Naive thymus-derived CD8-positive, alpha-beta T cell (primary cell): ENCODE data around the gene PDE4D. TPM values are rescaled to one million over a fixed set of nuclear protein-coding genes. Genes with fewer than 3 reads are reported as not detected.

Source experiments
- ATAC-seq, 2 donors: fragments of 150-1000 bp; cut with Tn5 transposase in 1 of 2; sonication (Bioruptor Pico), chemical (Tn5 transposase) in 1 of 2; 1 replicate in 1 of 2; 2 replicates in 1 of 2; pipeline ENCODE4 v1.10.0; 2021; ENCODE audit warnings: mild to moderate bottlenecking in 2 of 2, moderate library complexity in 2 of 2
- POLR2A ChIA-PET: fragments of 350-600 bp; sonication (Branson Sonifier 250); formaldehyde crosslinking; loops from one replicate; lab custom pipeline; 2021; ENCODE audit warnings: antibody characterized with exemption; lab: Charles Lee
- DNase-seq, 10 donors: peaks; one replicate each; pipeline versions ENCODE4 v3.0.0 to v3.0.0-alpha.2; 2020 to 2022
- H3K27ac Mint-ChIP-seq, 10 donors: one replicate each; pipeline ENCODE4 v1.8.0; 2020 to 2022; ENCODE audit warnings: mild to moderate bottlenecking in 10 of 10, mixed read lengths in 10 of 10, moderate library complexity in 4 of 10, inconsistent platforms in 1 of 10
- H3K27me3 Mint-ChIP-seq, 5 donors: one replicate each; pipeline ENCODE4 v1.8.0; 2021 to 2022; ENCODE audit warnings: mixed read lengths in 5 of 5
- H3K36me3 Mint-ChIP-seq, 3 donors: one replicate each; pipeline ENCODE4 v1.8.0; 2020 to 2022; ENCODE audit warnings: mixed read lengths in 3 of 3, mild to moderate bottlenecking in 2 of 3, inconsistent platforms in 1 of 3
- H3K4me1 Mint-ChIP-seq, 4 donors: one replicate each; pipeline ENCODE4 v1.8.0; 2021 to 2022; ENCODE audit warnings: mixed read lengths in 4 of 4
- H3K4me3 Mint-ChIP-seq, 10 donors: one replicate each; pipeline ENCODE4 v1.8.0; 2020 to 2022; ENCODE audit warnings: mild to moderate bottlenecking in 10 of 10, mixed read lengths in 10 of 10, moderate library complexity in 6 of 10, inconsistent platforms in 1 of 10
- H3K9me3 Mint-ChIP-seq, 9 donors: one replicate each; pipeline ENCODE4 v1.8.0; 2020 to 2022; ENCODE audit warnings: mixed read lengths in 9 of 9, mild to moderate bottlenecking in 3 of 9, inconsistent platforms in 1 of 9, moderate library complexity in 1 of 9
- polyA plus RNA-seq, 3 donors: library from polyadenylated mRNA; unstranded; fragments of 300-500 nt; fragmentation: Illumina TruSeq; gene quantifications; one replicate each; pipeline ENCODE4 v1.2.3, GENCODE V29; 2021
- total RNA-seq, 8 experiments: library from RNA in 2 of 8; stranded (reverse) in 2 of 8; gene quantifications; one replicate each; pipeline ENCODE4 v1.2.3 and lab custom pipeline; 2021 to 2026

Gene PDE4D
- total and polyA plus RNA-seq, 5 experiments from 2014 or later: 5.8 to 35.9 (median 8.8) TPM

GRCh38 chr5:59038798-59039295 is 854.7 kb downstream of the PDE4D start:
- peaks cover 23 to 67% (median 60%) of the 10 kb centered on the region in 4 donors for H3K4me1 Mint-ChIP-seq
- H3K27ac Mint-ChIP-seq: peak overlapping the region; percentile 96 to 100 (median 99)
- POLR2A ChIA-PET: interaction anchor here (0.7 to 5.3 kb wide), 11 partner anchors 9 to 135 kb away, joined by 3 to 104 read pairs (median 6); no protein-coding TSS in a partner anchor
- H3K4me3 Mint-ChIP-seq: peak overlapping the region; percentile 89 to 99 (median 96)
- ATAC-seq (no peak), DNase-seq (peak in 3 of 10 donors; percentile 9 to 67 (median 14))
- no peaks in the 10 kb centered on the region for H3K36me3 Mint-ChIP-seq
- no peaks in the 10 kb centered on the region for H3K9me3 Mint-ChIP-seq
- no peaks in the 10 kb centered on the region for H3K27me3 Mint-ChIP-seq

- peak in 3 of 10 donors; percentile 18 to 31 (median 30) for DNase-seq
- Mint-ChIP-seq H3K27me3 (no peaks in the 10 kb centered on the region), H3K4me1 (peaks cover 26 to 71% (median 64%) of the 10 kb centered on the region in 4 donors), H3K9me3 (no peaks in the 10 kb centered on the region), H3K27ac (peak overlapping the region; percentile 96 to 100 (median 99)), H3K36me3 (peaks cover 0 to 5% (median 0%) of the 10 kb centered on the region in 3 donors), H3K4me3 (peak overlapping the region; percentile 89 to 99 (median 96))
- POLR2A ChIA-PET: interaction anchor here (0.7 to 5.3 kb wide), 12 partner anchors 10 to 135 kb away, joined by 3 to 104 read pairs (median 6); no protein-coding TSS in a partner anchor
- no peak for ATAC-seq
These were observed 855.4 kb downstream of the PDE4D start for GRCh38 chr5:59037941-59038797.

- POLR2A ChIA-PET: interaction anchor here (2.5 to 4.0 kb wide), 2 partner anchors 87 to 90 kb away, joined by 11 to 32 read pairs; no protein-coding TSS in a partner anchor
- Mint-ChIP-seq H3K4me1 (peaks cover 26 to 77% (median 65%) of the 10 kb centered on the region in 4 donors), H3K4me3 (peak overlapping the region; percentile 89 to 99 (median 96)), H3K27ac (peak overlapping the region; percentile 96 to 100 (median 99)), H3K27me3 (no peaks in the 10 kb centered on the region), H3K36me3 (peaks cover 0 to 9% (median 0%) of the 10 kb centered on the region in 3 donors), H3K9me3 (no peaks in the 10 kb centered on the region)
- ATAC-seq (no peak), DNase-seq (no peak)
These were observed 856.1 kb downstream of the PDE4D start for GRCh38 chr5:59037453-59037852.

- DNase-seq: no peak
- peak overlapping the region; percentile 18 to 100 (median 99) for H3K27ac Mint-ChIP-seq
- peaks cover 25 to 73% (median 62%) of the 10 kb centered on the region in 4 donors for H3K4me1 Mint-ChIP-seq
- peaks cover 0 to 12% (median 0%) of the 10 kb centered on the region in 3 donors for H3K36me3 Mint-ChIP-seq
- POLR2A ChIA-PET: interaction anchor here (2.5 to 4.0 kb wide), 2 partner anchors 87 to 91 kb away, joined by 11 to 32 read pairs; no protein-coding TSS in a partner anchor
- no peak for ATAC-seq
- no peaks in the 10 kb centered on the region for H3K27me3 Mint-ChIP-seq
- peak overlapping the region; percentile 89 to 99 (median 96) for H3K4me3 Mint-ChIP-seq
- no peaks in the 10 kb centered on the region for H3K9me3 Mint-ChIP-seq
These were observed 856.5 kb downstream of the PDE4D start for GRCh38 chr5:59037041-59037440.

GRCh38 chr5:59036274-59036961 is 857.1 kb downstream of the PDE4D start:
- DNase-seq (peak; percentile 6 to 81 (median 46)), ATAC-seq (peak; percentile 14 to 30)
- Mint-ChIP-seq H3K4me1 (peaks cover 24 to 74% (median 59%) of the 10 kb centered on the region in 4 donors), H3K27me3 (no peaks in the 10 kb centered on the region), H3K27ac (peak overlapping the region; percentile 5 to 100 (median 94)), H3K36me3 (peaks cover 3 to 16% (median 5%) of the 10 kb centered on the region in 3 donors), H3K9me3 (no peaks in the 10 kb centered on the region), H3K4me3 (peak overlapping the region; percentile 89 to 99 (median 96))
- POLR2A ChIA-PET: interaction anchor here (2.5 to 4.0 kb wide), 2 partner anchors 88 to 91 kb away, joined by 11 to 32 read pairs; no protein-coding TSS in a partner anchor

GRCh38 chr5:59035681-59036080 is 857.8 kb downstream of the PDE4D start:
- ATAC-seq (no peak), DNase-seq (no peak)
- no peaks in the 10 kb centered on the region for H3K27me3 Mint-ChIP-seq
- POLR2A ChIA-PET: interaction anchor here (1.4 to 4.0 kb wide), 3 partner anchors 89 to 144 kb away, joined by 3 to 32 read pairs (median 11); no protein-coding TSS in a partner anchor
- H3K4me1 Mint-ChIP-seq: peaks cover 28 to 72% (median 57%) of the 10 kb centered on the region in 4 donors
- peaks cover 7 to 20% (median 9%) of the 10 kb centered on the region in 3 donors for H3K36me3 Mint-ChIP-seq
- peak overlapping the region; percentile 8 to 99 (median 95) for H3K4me3 Mint-ChIP-seq
- no peaks in the 10 kb centered on the region for H3K9me3 Mint-ChIP-seq
- peak overlapping the region; percentile 5 to 100 (median 90) for H3K27ac Mint-ChIP-seq

GRCh38 chr5:59034498-59035186 is 858.9 kb downstream of the PDE4D start:
- Mint-ChIP-seq H3K4me3 (peak overlapping the region in 9 of 10 donors; percentile 38 to 99 (median 89)), H3K9me3 (no peaks in the 10 kb centered on the region), H3K27ac (peak overlapping the region; percentile 9 to 99 (median 85)), H3K27me3 (no peaks in the 10 kb centered on the region), H3K36me3 (peaks cover 14 to 30% (median 16%) of the 10 kb centered on the region in 3 donors), H3K4me1 (peaks cover 27 to 75% (median 59%) of the 10 kb centered on the region in 4 donors)
- DNase-seq (peak in 6 of 10 donors; percentile 10 to 61 (median 46)), ATAC-seq (peak in 1 of 2 donors; percentile 15)
- POLR2A ChIA-PET: interaction anchor here (0.8 to 4.0 kb wide), 4 partner anchors 89 to 143 kb away, joined by 3 to 32 read pairs (median 4); no protein-coding TSS in a partner anchor

GRCh38 chr5:59027145-59027907 is 866.2 kb downstream of the PDE4D start:
- peak overlapping the region in 1 of 10 donors; percentile 29 for H3K27ac Mint-ChIP-seq
- no peak overlapping the region for H3K4me3 Mint-ChIP-seq
- peaks cover 22 to 56% (median 48%) of the 10 kb centered on the region in 4 donors for H3K4me1 Mint-ChIP-seq
- H3K27me3 Mint-ChIP-seq: no peaks in the 10 kb centered on the region
- no peaks in the 10 kb centered on the region for H3K9me3 Mint-ChIP-seq
- ATAC-seq (no peak), DNase-seq (no peak)
- POLR2A ChIA-PET: no interaction called here
- H3K36me3 Mint-ChIP-seq: peaks cover 24 to 75% (median 45%) of the 10 kb centered on the region in 3 donors

- DNase-seq (no peak), ATAC-seq (no peak)
- POLR2A ChIA-PET: no interaction called here
- H3K9me3 Mint-ChIP-seq: no peaks in the 10 kb centered on the region
- no peak overlapping the region for H3K4me3 Mint-ChIP-seq
- peaks cover 18 to 80% (median 45%) of the 10 kb centered on the region in 3 donors for H3K36me3 Mint-ChIP-seq
- H3K27me3 Mint-ChIP-seq: no peaks in the 10 kb centered on the region
- peak overlapping the region in 1 of 10 donors; percentile 55 for H3K27ac Mint-ChIP-seq
- H3K4me1 Mint-ChIP-seq: peaks cover 26 to 65% (median 54%) of the 10 kb centered on the region in 4 donors
These were observed 867.8 kb downstream of the PDE4D start for GRCh38 chr5:59025734-59026133.

GRCh38 chr5:59021837-59022514 is 871.5 kb downstream of the PDE4D start:
- no peak for DNase-seq
- H3K36me3 Mint-ChIP-seq: peaks cover 23 to 82% (median 55%) of the 10 kb centered on the region in 3 donors
- H3K4me1 Mint-ChIP-seq: peaks cover 32 to 57% (median 51%) of the 10 kb centered on the region in 4 donors
- H3K4me3 Mint-ChIP-seq: peak overlapping the region in 2 of 10 donors; percentile 12 to 44
- H3K9me3 Mint-ChIP-seq: peaks cover 0 to 7% (median 3%) of the 10 kb centered on the region in 9 donors
- no peaks in the 10 kb centered on the region for H3K27me3 Mint-ChIP-seq
- ATAC-seq: no peak
- POLR2A ChIA-PET: interaction anchor here (1.4 kb wide), 1 partner anchor 17 kb away, joined by 3 read pairs; no protein-coding TSS in a partner anchor
- peak overlapping the region in 7 of 10 donors; percentile 9 to 78 (median 29) for H3K27ac Mint-ChIP-seq
